Activated CD8-positive, alpha-beta T cell treated with anti-CD3 and anti-CD28 coated beads for 36 hours (primary cell): ENCODE results near the gene EIF3L. TPM values are rescaled to one million over a fixed set of nuclear protein-coding genes. Genes with fewer than 3 reads are reported as not detected.

ENCODE experiments used
- ATAC-seq: fragments of 200-7000 bp; cut with Tn5 transposase; one replicate; pipeline ENCODE4 v1.10.0; 2021; ENCODE audit warnings: mild to moderate bottlenecking, moderate library complexity
- CTCF ChIA-PET: fragments of 350-600 bp; sonication (Branson Sonifier 250); formaldehyde crosslinking; loops from one replicate; lab custom pipeline; 2021; ENCODE audit warnings: antibody characterized with exemption; lab: Charles Lee
- POLR2A ChIA-PET: fragments of 350-600 bp; sonication (Branson Sonifier 250); formaldehyde crosslinking; loops from one replicate; lab custom pipeline; 2021; ENCODE audit warnings: antibody characterized with exemption; lab: Charles Lee
- DNase-seq: peaks from one replicate; pipeline ENCODE4 v3.0.0-alpha.2; 2020
- H3K27ac Mint-ChIP-seq: one replicate; pipeline ENCODE4 v1.8.0; 2021; ENCODE audit warnings: mild to moderate bottlenecking, mixed read lengths
- H3K27me3 Mint-ChIP-seq: one replicate; pipeline ENCODE4 v1.8.0; 2021; ENCODE audit warnings: mixed read lengths
- H3K36me3 Mint-ChIP-seq: one replicate; pipeline ENCODE4 v1.8.0; 2021; ENCODE audit warnings: low read depth, mixed read lengths
- H3K4me1 Mint-ChIP-seq: one replicate; pipeline ENCODE4 v1.8.0; 2021; ENCODE audit warnings: low read depth, mixed read lengths
- H3K4me3 Mint-ChIP-seq: one replicate; pipeline ENCODE4 v1.8.0; 2021; ENCODE audit warnings: mild to moderate bottlenecking, moderate library complexity, mixed read lengths
- H3K9me3 Mint-ChIP-seq: one replicate; pipeline ENCODE4 v1.8.0; 2021; ENCODE audit warnings: mixed read lengths
- intact Hi-C: fragments of 100-400 bp; cut with micrococcal nuclease; formaldehyde crosslinking; loops from one replicate; pipeline ENCODE4 v1.10.0; 2022
- total RNA-seq, 2 experiments: library from RNA; stranded (reverse); gene quantifications; one replicate each; pipeline ENCODE4 v1.2.3, GENCODE V29; 2021
- TF ChIP-seq, protein P1 (sequence below): fragments of 200-600 bp; IDR thresholded peaks from one replicate; pipeline ENCODE4 v1.8.0; 2022; ENCODE audit warnings: antibody characterized with exemption, mild to moderate bottlenecking

Gene EIF3L
- total RNA-seq, 2 experiments from 2014 or later: 687 to 694 TPM

DNA sequence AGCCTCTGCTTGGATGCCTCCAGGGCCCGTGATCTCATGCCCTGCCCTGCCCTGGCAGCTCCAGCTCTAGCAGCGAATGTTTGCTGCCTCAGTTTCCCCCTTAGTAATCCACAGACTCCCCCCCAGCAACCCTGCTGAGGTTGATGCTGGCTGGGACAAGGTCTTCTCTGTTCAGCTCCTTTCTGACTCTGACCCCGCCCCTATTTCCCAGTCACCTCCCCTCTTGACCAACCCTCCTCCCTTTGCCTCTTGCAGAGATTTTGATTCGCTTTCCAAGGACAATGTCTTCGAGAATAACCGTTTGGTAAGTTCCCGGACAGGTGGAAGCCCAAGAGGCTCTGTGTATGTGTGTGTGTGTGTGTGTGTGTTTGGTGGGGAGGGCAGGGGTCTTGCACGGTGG, 62.5 kb downstream of the EIF3L start:
- H3K27ac Mint-ChIP-seq: no peak overlapping the region
- intact Hi-C loops: no loop called here
- POLR2A ChIA-PET: no interaction called here
- H3K27me3 Mint-ChIP-seq: no peaks in the 10 kb centered on the region
- ATAC-seq (no peak), DNase-seq (no peak)
- peaks cover 2% of the 10 kb centered on the region for H3K36me3 Mint-ChIP-seq
- H3K9me3 Mint-ChIP-seq: no peaks in the 10 kb centered on the region
- no peak overlapping the region for H3K4me3 Mint-ChIP-seq
- H3K4me1 Mint-ChIP-seq: peaks cover 29% of the 10 kb centered on the region
- TF ChIP-seq, protein P1, sequence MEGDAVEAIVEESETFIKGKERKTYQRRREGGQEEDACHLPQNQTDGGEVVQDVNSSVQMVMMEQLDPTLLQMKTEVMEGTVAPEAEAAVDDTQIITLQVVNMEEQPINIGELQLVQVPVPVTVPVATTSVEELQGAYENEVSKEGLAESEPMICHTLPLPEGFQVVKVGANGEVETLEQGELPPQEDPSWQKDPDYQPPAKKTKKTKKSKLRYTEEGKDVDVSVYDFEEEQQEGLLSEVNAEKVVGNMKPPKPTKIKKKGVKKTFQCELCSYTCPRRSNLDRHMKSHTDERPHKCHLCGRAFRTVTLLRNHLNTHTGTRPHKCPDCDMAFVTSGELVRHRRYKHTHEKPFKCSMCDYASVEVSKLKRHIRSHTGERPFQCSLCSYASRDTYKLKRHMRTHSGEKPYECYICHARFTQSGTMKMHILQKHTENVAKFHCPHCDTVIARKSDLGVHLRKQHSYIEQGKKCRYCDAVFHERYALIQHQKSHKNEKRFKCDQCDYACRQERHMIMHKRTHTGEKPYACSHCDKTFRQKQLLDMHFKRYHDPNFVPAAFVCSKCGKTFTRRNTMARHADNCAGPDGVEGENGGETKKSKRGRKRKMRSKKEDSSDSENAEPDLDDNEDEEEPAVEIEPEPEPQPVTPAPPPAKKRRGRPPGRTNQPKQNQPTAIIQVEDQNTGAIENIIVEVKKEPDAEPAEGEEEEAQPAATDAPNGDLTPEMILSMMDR: no peak
- CTCF ChIA-PET: interaction anchor here (0.8 to 1.6 kb wide), 3 partner anchors 14 to 94 kb away, joined by 3 to 4 read pairs (median 3); no protein-coding TSS in a partner anchor

DNA sequence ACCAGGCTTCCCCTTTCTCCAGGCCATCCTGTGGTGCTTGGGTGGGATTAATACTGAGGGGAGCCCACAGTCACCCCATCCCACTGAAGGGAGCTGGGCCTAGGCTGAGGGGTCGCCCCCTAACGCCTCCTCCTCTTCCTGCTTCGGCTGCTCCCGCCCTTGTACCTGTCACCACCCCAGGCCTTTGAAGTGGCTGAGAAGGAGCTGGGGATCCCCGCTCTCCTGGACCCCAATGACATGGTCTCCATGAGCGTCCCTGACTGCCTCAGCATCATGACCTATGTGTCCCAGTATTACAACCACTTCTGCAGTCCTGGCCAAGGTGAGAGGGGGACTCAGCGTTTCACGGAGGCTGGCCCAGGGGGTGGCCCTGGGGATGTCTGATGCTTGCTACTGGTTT, 63.0 kb downstream of the EIF3L start:
- DNase-seq (peak; percentile 45), ATAC-seq (peak; percentile 81)
- peak overlapping the region; percentile 32 for H3K27ac Mint-ChIP-seq
- POLR2A ChIA-PET: interaction anchor here (0.6 kb wide), 1 partner anchor 38 kb away, joined by 3 read pairs; no protein-coding TSS in a partner anchor
- H3K36me3 Mint-ChIP-seq: peaks cover 2% of the 10 kb centered on the region
- H3K9me3 Mint-ChIP-seq: no peaks in the 10 kb centered on the region
- peaks cover 29% of the 10 kb centered on the region for H3K4me1 Mint-ChIP-seq
- CTCF ChIA-PET: interaction anchor here (0.8 kb wide), 1 partner anchor 22 kb away, joined by 3 read pairs; no protein-coding TSS in a partner anchor
- no peaks in the 10 kb centered on the region for H3K27me3 Mint-ChIP-seq
- no peak overlapping the region for H3K4me3 Mint-ChIP-seq
- intact Hi-C loops: no loop called here
- TF ChIP-seq, protein P1: no peak

DNA sequence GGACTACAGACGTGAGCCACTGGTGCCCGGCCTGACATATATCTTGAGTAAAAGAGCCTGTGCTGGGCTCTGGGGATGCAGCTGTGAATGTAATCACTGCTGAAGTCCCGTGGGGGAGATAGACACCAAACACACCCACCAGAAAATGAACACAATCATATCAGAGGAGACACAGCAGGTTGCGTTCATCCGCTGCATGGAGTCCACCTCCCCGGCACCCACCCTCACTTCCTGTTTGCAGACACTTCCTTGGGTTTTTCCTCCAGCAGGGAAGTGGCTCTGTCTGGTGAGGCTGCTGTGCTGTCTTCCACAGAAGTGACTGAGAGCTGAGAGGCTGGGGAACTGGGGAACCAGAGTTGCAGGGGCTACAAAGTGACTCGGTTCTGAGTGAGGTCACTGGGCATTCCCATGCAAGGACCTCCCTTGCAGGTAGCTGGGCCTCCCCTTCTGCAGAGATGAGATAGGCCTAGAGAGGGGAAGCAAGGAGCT, 64.1 kb downstream of the EIF3L start:
- no peak for DNase-seq
- Mint-ChIP-seq H3K27me3 (no peaks in the 10 kb centered on the region), H3K27ac (no peak overlapping the region), H3K36me3 (peaks cover 2% of the 10 kb centered on the region), H3K9me3 (no peaks in the 10 kb centered on the region), H3K4me1 (peaks cover 21% of the 10 kb centered on the region), H3K4me3 (no peak overlapping the region)
- POLR2A ChIA-PET: no interaction called here
- ATAC-seq: no peak
- CTCF ChIA-PET: no interaction called here
- TF ChIP-seq, protein P1: no peak
- intact Hi-C loops: no loop called here

DNA sequence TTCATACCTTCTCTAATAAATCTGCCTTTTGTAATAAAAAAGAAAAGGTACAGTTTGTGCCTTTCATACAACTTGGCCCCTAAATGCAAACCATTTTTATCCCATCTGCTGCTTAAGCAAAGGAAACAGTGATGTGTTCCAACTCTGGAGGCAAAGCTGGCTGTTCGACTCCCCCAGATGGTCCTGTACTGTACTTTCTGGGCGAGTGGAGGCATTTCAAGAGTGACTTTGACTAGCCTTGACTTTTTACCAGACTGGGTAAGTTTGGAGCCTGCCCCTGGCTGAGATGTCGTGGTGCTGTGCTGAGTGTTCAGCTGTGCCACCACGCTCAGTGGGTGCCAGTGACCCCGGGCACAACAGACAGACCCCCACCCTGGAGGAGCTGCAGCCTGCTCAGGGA, 67.1 kb downstream of the EIF3L start:
- CTCF ChIA-PET: interaction anchor here (1.0 to 2.1 kb wide), 3 partner anchors 10 to 72 kb away, joined by 3 to 6 read pairs (median 3); partner anchors contain the start of genes ANKRD54 and MICALL1
- intact Hi-C loops: no loop called here
- H3K4me1 Mint-ChIP-seq: peaks cover 20% of the 10 kb centered on the region
- no peaks in the 10 kb centered on the region for H3K9me3 Mint-ChIP-seq
- DNase-seq: no peak
- H3K4me3 Mint-ChIP-seq: no peak overlapping the region
- POLR2A ChIA-PET: interaction anchor here (1.3 kb wide), 1 partner anchor 14 kb away, joined by 3 read pairs; no protein-coding TSS in a partner anchor
- H3K36me3 Mint-ChIP-seq: peaks cover 2% of the 10 kb centered on the region
- TF ChIP-seq, protein P1: no peak
- H3K27me3 Mint-ChIP-seq: no peaks in the 10 kb centered on the region
- no peak overlapping the region for H3K27ac Mint-ChIP-seq
- no peak for ATAC-seq

DNA sequence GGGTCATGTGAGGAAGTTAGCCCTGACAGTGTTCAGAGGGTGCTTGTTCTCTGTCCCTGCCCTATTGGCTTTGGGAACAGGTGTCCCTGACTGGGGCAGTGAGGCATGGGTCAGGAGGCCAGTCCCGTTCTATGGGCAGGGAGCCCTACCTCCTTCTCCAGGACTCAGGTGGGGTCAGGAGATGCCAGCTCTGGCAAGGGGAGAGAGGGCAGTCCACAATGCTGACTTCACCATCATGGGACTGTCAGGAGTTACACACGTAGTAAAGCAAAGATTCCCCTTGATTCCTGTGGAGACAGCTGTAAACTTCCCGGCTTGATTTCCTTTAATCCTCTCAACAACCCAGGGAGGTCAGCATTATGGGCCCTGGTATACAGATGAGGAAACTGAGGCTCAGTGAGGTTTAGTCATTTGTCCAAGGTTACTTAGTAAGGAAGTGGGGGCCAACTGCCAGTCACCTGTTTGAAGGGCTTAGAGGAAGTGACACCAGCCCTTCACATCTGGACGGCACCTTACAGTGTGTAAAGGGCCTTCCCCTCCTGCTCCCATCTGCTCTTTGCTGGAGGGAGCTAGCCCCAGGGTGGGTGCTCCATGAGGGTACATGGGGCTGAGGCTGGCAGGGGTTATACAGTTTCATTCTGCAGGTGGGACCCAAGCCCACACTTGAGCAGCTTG, 68.8 kb downstream of the EIF3L start:
- H3K36me3 Mint-ChIP-seq: peaks cover 2% of the 10 kb centered on the region
- POLR2A ChIA-PET: no interaction called here

More for the DNA sequence above, 68.8 kb downstream of the EIF3L start:
- H3K4me1 Mint-ChIP-seq: peaks cover 10% of the 10 kb centered on the region
- intact Hi-C loops: no loop called here
- ATAC-seq (no peak), DNase-seq (no peak)
- peak overlapping the region; percentile 38 for H3K27ac Mint-ChIP-seq
- CTCF ChIA-PET: interaction anchor here (1.2 kb wide), 1 partner anchor 102 kb away, joined by 4 read pairs; no protein-coding TSS in a partner anchor
- no peaks in the 10 kb centered on the region for H3K9me3 Mint-ChIP-seq
- TF ChIP-seq, protein P1: no peak
- no peak overlapping the region for H3K4me3 Mint-ChIP-seq
- H3K27me3 Mint-ChIP-seq: no peaks in the 10 kb centered on the region
